Measurements from ENCODE around the gene ACTC1.

Gene ACTC1

GRCh38 chr15:34789326-34789725 lies 6.0 kb downstream of the ACTC1 start (continued):
- no peak for TF ChIP-seq INSM2 (tag by site-specific recombination; IDR thresholded peaks at IDR 0.05)
- no peak for TF ChIP-seq HOXA7 (CRISPR knock-in tag; IDR thresholded peaks at IDR 0.05; ENCODE audit: borderline replicate concordance)
- TF ChIP-seq ZNF555 (tag by site-specific recombination; conservative IDR thresholded peaks at IDR 0.05), result no peak
- TF ChIP-seq ZNF561 (tag by site-specific recombination; IDR thresholded peaks at IDR 0.05; ENCODE audit: borderline replicate concordance), result no peak
- TF ChIP-seq ZNF18 (tag by site-specific recombination; IDR thresholded peaks at IDR 0.05), result no peak
- no peak for TF ChIP-seq ZNF311 (tag by site-specific recombination; IDR thresholded peaks at IDR 0.05; ENCODE audit: borderline replicate concordance)
- TF ChIP-seq PRDM2 (tag by site-specific recombination; IDR thresholded peaks at IDR 0.05; ENCODE audit: borderline replicate concordance), result no peak
- TF ChIP-seq ZNF138 (tag by site-specific recombination; IDR thresholded peaks at IDR 0.05; ENCODE audit: borderline replicate concordance), result no peak
- TF ChIP-seq ZNF645 (tag by site-specific recombination; IDR thresholded peaks at IDR 0.05), result no peak

DNA sequence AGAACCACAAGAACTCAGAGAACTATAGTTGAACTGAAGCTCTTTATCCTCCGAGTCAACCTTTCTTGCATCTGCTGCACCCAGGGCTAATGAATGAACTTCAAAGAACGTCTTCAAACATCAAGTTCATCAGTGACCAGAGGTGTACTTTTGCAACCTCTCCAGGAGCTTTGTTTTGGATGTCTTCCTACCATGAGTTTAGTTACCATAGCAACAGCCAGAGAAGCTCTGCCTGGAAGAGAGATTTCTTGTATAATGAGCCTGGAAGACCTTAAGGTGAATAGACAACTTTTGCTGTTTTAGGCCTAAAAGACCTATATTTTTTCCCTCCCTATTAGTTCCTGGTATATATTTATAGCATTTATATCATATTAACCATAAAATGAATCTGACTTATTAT lies 9.1 kb downstream of the ACTC1 start:
- TF ChIP-seq ZSCAN23 (tag by site-specific recombination; IDR thresholded peaks at IDR 0.05) (no peak), ZFP41 (tag by site-specific recombination; IDR thresholded peaks at IDR 0.05; ENCODE audit: borderline replicate concordance) (no peak), HOXA7 (CRISPR knock-in tag; IDR thresholded peaks at IDR 0.05; ENCODE audit: borderline replicate concordance) (no peak), ZIC2 (tag by site-specific recombination; IDR thresholded peaks at IDR 0.05) (no peak), ZNF596 (tag by site-specific recombination; IDR thresholded peaks at IDR 0.05) (no peak), ZNF350 (tag by site-specific recombination; IDR thresholded peaks at IDR 0.05) (no peak), ZNF837 (tag by site-specific recombination; IDR thresholded peaks at IDR 0.05) (no peak), ZNF473 (tag by site-specific recombination; IDR thresholded peaks at IDR 0.05) (no peak), ZNF274 (IDR thresholded peaks at IDR 0.05; ENCODE audit: low read length) (no peak), ZNF274 (tag by site-specific recombination; IDR thresholded peaks at IDR 0.05; ENCODE audit: borderline replicate concordance) (no peak), ZNF175 (tag by site-specific recombination; IDR thresholded peaks at IDR 0.05) (no peak), YY2 (tag by site-specific recombination; IDR thresholded peaks at IDR 0.05) (no peak), SALL2 (tag by site-specific recombination; IDR thresholded peaks at IDR 0.05; ENCODE audit: borderline replicate concordance) (no peak)
- TF ChIP-seq, protein P1, sequence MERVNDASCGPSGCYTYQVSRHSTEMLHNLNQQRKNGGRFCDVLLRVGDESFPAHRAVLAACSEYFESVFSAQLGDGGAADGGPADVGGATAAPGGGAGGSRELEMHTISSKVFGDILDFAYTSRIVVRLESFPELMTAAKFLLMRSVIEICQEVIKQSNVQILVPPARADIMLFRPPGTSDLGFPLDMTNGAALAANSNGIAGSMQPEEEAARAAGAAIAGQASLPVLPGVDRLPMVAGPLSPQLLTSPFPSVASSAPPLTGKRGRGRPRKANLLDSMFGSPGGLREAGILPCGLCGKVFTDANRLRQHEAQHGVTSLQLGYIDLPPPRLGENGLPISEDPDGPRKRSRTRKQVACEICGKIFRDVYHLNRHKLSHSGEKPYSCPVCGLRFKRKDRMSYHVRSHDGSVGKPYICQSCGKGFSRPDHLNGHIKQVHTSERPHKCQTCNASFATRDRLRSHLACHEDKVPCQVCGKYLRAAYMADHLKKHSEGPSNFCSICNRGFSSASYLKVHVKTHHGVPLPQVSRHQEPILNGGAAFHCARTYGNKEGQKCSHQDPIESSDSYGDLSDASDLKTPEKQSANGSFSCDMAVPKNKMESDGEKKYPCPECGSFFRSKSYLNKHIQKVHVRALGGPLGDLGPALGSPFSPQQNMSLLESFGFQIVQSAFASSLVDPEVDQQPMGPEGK (tag by site-specific recombination; IDR thresholded peaks at IDR 0.05), result no peak
- no peaks in the 10 kb centered on the region for H3K9me3 ChIP-seq (ENCODE audit: control insufficient read depth, insufficient read depth, low read depth, low read length)
- H3K4me3 ChIP-seq (ENCODE audit: low read depth, low read length), result no peak overlapping the region
- H3K36me3 ChIP-seq (ENCODE audit: control insufficient read depth in 2 of 2, insufficient read depth in 1 of 2, low read length in 2 of 2), result no peaks in the 10 kb centered on the region
- H3K4me1 ChIP-seq (ENCODE audit: control insufficient read depth, insufficient read depth, low read length), result no peaks in the 10 kb centered on the region
- H3K27ac ChIP-seq (ENCODE audit: extremely low read depth, low read depth, low read length), result no peak overlapping the region
- POLR2A ChIA-PET, result no interaction called here
- CTCF ChIA-PET, result no interaction called here

Data from HEK293 (cell line).